Lung (tissue), 12 donors: ENCODE data around the gene CEP85L. TPM values are rescaled to one million over a fixed set of nuclear protein-coding genes. Genes with fewer than 3 reads are reported as not detected.

Source experiments
- ATAC-seq: fragments of 200-7000 bp; cut with Tn5 transposase; one replicate; pipeline ENCODE4 v1.9.1; 2020; ENCODE audit warnings: moderate number of reproducible peaks; ENCODE audit not compliant: insufficient read depth, low FRiP score
- DNase-seq, 3 donors: peaks; one replicate each; pipeline ENCODE4 v3.0.0-alpha.2; 2013 to 2017
- H3K27ac ChIP-seq, 2 donors: one replicate each; pipeline ENCODE4 v1.5.1; 2013; ENCODE audit warnings: mild to moderate bottlenecking in 2 of 2, moderate library complexity in 2 of 2, control low read depth in 1 of 2, inconsistent platforms in 1 of 2, low read depth in 1 of 2, low read length in 1 of 2
- H3K27me3 ChIP-seq, 3 donors: one replicate each; pipeline ENCODE4 v1.5.1; 2013; ENCODE audit warnings: low read length in 2 of 3; ENCODE audit not compliant: control insufficient read depth in 3 of 3, insufficient read depth in 3 of 3
- H3K36me3 ChIP-seq, 4 donors: one replicate each; pipeline ENCODE4 v1.5.1; 2013; ENCODE audit warnings: low read length in 4 of 4, mild to moderate bottlenecking in 1 of 4, moderate library complexity in 1 of 4; ENCODE audit not compliant: control insufficient read depth in 4 of 4, insufficient read depth in 4 of 4
- H3K4me1 ChIP-seq, 5 donors: one replicate each; pipeline ENCODE4 v1.5.1; 2013; ENCODE audit warnings: low read length in 5 of 5, mild to moderate bottlenecking in 2 of 5, moderate library complexity in 1 of 5; ENCODE audit not compliant: control insufficient read depth in 5 of 5, insufficient read depth in 5 of 5
- H3K4me3 ChIP-seq: one replicate; pipeline ENCODE4 v1.5.1; 2013; ENCODE audit warnings: mild to moderate bottlenecking, control low read depth, moderate library complexity
- H3K9ac ChIP-seq, 2 donors: one replicate each; pipeline ENCODE4 v1.5.1; 2013; ENCODE audit warnings: low read length in 2 of 2, control low read depth in 1 of 2; ENCODE audit not compliant: insufficient read depth in 1 of 2
- H3K9me3 ChIP-seq, 4 donors: one replicate each; pipeline ENCODE4 v1.5.1; 2013; ENCODE audit warnings: low read length in 3 of 4, mild to moderate bottlenecking in 1 of 4, moderate library complexity in 1 of 4; ENCODE audit not compliant: control insufficient read depth in 4 of 4, insufficient read depth in 3 of 4
- WGBS, 2 donors: extraction: QIAGEN DNeasy Blood & Tissue Kit; methylation state at CpG; one replicate each; pipeline ENCODE4 v1.1.7; 2013; 5-methylcytosine and 5-hydroxymethylcytosine counted together
- polyA plus RNA-seq, 2 donors: library from polyadenylated mRNA; stranded (reverse); fragments of 200-250 nt; gene quantifications; one replicate each; pipeline ENCODE4 v1.2.1, GENCODE V29; 2013
- total RNA-seq, 2 donors: library from RNA; depleted of rRNA in 1 of 2; stranded (reverse); fragments of >200 nt in 1 of 2; gene quantifications; one replicate each; pipeline ENCODE4 v1.2.1, GENCODE V29; 2014 to 2021
- TF ChIP-seq, protein P1 (sequence below): IDR thresholded peaks from 2 replicates; pipeline ENCODE4 v1.5.1; 2012; ENCODE audit warnings: mild to moderate bottlenecking; ENCODE audit errors: control extremely low read depth, extremely low read depth
- donor health status: control.
- donor health status: control.
- donor health status: Bipolar disorder and iron deficiency.
- donor health status: healthy.
- donor health status: DM: yes; HTN: yes; CAD: no.

The CEP85L gene
- total and polyA plus RNA-seq, 4 donors = 1.3 to 40.8 (median 7.1) TPM

DNA sequence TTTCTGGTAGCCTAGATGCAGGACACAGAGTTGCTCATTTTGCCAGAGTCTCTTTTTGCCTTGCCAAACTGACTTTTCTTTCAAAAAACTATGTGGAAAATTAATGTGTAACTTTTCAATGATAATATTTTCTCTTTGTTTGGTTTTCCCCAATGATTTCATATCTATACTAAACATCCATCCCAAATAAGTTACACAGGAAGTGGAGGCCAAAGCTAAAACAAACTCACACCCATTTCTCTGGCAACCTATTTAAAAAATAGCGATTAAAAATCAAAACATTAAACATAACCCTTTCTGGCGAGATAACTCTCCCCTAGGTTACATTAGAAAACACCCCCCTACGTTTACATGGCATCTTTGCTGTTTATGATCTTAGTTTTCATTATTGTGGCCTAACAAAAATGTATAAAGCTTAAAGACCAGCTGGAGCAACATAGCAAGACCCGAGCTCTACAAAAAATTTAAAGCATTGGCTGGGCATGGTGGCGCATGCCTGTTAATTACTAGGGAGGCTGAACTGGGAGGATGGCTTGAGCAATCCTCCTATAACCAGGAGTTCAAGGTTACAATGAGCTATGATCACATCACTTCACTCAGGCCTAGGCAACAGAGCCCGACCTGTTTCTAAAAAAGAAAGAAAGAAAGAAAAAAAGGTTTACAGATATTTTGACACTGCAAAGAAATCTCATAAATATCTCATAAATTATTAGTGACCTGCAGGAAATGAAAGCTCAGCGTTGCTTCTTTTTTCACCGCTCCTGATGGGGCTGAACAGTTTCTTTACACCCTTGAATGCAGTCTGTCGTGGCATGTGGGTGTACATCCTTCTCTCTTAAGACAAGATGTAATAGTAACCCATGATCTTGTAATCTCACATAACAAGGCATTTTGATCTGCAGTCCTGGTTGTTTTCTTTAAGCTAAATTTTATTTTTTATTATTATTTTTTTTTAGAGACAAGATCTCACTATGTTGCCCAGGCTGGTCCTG is 32.8 kb upstream of the CEP85L start:
- Histone ChIP-seq H3K36me3 (no peaks in the 10 kb centered on the region), H3K9ac (no peak overlapping the region), H3K9me3 (no peaks in the 10 kb centered on the region), H3K27ac (no peak overlapping the region), H3K4me1 (peaks cover 0 to 3% (median 0%) of the 10 kb centered on the region in 5 donors), H3K4me3 (no peak overlapping the region), H3K27me3 (no peaks in the 10 kb centered on the region)
- ATAC-seq (no peak), DNase-seq (no peak)
- TF ChIP-seq, protein P1, sequence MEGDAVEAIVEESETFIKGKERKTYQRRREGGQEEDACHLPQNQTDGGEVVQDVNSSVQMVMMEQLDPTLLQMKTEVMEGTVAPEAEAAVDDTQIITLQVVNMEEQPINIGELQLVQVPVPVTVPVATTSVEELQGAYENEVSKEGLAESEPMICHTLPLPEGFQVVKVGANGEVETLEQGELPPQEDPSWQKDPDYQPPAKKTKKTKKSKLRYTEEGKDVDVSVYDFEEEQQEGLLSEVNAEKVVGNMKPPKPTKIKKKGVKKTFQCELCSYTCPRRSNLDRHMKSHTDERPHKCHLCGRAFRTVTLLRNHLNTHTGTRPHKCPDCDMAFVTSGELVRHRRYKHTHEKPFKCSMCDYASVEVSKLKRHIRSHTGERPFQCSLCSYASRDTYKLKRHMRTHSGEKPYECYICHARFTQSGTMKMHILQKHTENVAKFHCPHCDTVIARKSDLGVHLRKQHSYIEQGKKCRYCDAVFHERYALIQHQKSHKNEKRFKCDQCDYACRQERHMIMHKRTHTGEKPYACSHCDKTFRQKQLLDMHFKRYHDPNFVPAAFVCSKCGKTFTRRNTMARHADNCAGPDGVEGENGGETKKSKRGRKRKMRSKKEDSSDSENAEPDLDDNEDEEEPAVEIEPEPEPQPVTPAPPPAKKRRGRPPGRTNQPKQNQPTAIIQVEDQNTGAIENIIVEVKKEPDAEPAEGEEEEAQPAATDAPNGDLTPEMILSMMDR = no peak
- WGBS, 2 donors = 71 to 79% methylated on average over 9 of the region's 9 CpGs

DNA sequence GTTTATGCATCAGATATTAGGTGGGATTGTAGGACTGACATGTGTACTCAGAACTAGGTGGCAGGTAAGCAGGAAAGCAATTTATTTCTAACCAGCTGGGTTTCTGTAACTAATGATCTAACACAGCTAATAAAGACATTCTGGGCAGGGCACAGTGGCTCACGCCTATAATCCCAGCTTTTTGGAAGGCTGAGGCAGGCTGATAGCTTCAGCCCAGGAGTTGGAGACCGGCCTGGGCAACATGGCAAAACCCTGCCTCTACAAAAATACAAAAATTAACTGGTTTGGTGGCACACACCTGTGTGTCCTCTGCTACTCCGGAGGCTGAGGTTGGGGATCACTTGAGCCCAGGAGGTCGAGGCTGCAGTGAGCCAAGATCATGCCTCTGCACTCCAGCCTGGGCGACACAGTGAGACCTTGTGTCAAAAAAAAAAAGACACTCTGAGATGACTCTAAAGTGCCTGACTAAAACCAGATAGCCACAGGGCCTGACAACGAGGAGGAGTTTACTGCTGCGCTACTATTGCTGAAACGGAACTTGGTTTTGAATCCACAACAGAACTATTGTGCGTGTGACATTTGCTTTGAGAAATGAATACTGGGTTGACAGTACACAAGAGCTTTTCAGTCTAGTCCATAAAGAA is 29.2 kb upstream of the CEP85L start:
- no peak overlapping the region for H3K9ac ChIP-seq
- TF ChIP-seq, protein P1 = no peak
- no peak for DNase-seq
- ATAC-seq = no peak
- WGBS, 2 donors = 80 to 87% methylated on average over 9 of the region's 9 CpGs
- H3K27ac ChIP-seq = no peak overlapping the region
- H3K4me1 ChIP-seq = peaks cover 0 to 3% (median 0%) of the 10 kb centered on the region in 5 donors
- no peaks in the 10 kb centered on the region for H3K9me3 ChIP-seq
- no peaks in the 10 kb centered on the region for H3K27me3 ChIP-seq
- no peaks in the 10 kb centered on the region for H3K36me3 ChIP-seq
- no peak overlapping the region for H3K4me3 ChIP-seq

DNA sequence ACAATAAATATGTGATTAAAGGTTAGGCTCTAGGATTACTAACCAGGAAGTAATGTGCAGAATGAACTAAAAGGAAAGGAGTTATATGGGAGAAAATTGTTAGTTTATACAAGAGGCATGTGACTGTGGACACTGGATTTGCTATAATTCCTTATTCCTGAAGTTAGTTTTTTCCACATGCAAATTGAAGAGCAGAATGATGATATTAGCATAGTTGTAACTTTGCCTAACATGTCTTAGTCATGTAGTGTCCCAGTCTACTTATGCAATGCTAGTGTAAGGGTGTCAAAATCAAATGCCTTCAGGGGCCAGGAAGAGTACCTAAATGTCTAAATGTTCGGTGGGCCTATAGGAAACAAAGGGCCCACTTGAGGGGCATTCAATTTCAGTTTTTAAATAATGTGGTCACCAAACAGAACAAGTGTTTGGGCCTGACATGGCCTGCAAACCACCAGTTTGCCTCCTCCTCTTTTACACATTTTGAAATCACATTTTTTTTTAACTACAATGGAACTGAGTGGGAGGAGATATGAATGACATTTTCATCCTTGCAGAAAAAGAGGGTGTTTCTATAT is 28.0 kb upstream of the CEP85L start:
- DNase-seq (no peak), ATAC-seq (no peak)
- Histone ChIP-seq H3K27ac (no peak overlapping the region), H3K36me3 (no peaks in the 10 kb centered on the region), H3K4me3 (no peak overlapping the region), H3K9ac (no peak overlapping the region), H3K4me1 (peaks cover 0 to 3% (median 0%) of the 10 kb centered on the region in 5 donors), H3K9me3 (no peaks in the 10 kb centered on the region), H3K27me3 (no peaks in the 10 kb centered on the region)
- TF ChIP-seq, protein P1 = no peak
- 70% methylated on average over 1 of the region's 1 CpG for WGBS, 2 donors
